ENCODE data around the gene TTC16.

The TTC16 gene

DNA sequence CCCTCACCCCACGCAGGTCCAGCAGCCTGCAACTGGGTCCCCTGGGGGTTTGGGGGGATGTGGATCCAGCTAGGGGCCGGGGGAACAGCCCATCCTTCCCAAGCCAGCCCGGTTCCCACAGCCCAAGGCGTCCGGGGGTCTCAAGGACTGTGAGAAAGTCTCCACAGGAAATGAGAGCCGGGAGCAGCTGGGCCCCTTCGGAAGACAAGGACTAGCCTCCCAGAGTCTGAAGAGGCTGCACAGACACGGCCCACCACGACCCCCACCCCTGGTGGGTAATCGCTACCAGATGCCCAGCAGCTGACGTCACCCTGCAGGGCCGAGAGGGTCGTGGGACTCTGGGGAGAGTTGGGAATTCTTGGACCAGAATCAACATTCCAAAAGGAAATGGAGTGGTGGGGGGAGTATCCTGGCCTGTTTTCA is 52.0 kb downstream of the TTC16 start:
- 0 out of 2 replicates have a peak, but pooled peaks cover 2% of the 10 kb centered on the region for H3K27me3 ChIP-seq (ENCODE audit: low read depth)
- DNase-seq (ENCODE audit: low spot score in 2 of 2) = no peak
- H3K4me1 ChIP-seq = 0 out of 2 replicates have a peak, but pooled peaks cover 5% of the 10 kb centered on the region
- H3K9me3 ChIP-seq = no peaks in the 10 kb centered on the region
- no peak overlapping the region for H3K4me3 ChIP-seq
- in situ Hi-C loops (cut with MboI; ENCODE audit: low sequenced_read_pairs) = no loop called here
- H3K36me3 ChIP-seq (replicated peaks) = no peaks in the 10 kb centered on the region

DNA sequence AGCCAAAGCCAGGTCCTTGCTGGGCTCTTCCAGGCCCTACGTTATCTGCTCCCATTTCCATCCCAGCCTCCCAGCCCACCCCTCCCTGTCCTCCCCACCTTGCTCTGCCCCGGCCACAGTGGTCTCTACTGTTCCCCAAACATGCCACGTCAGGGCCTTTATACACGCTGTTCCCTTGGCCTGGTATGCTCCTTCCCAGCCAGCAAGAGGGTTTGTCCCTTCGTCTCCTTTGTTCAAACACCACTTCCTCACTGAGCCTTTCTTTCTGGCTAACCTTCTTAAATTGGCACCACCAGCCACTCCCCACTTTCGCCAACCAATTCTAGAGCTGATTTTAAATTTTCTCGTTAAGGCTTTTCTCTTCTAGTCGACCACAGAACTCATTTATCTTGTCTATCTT is 52.8 kb downstream of the TTC16 start:
- Histone ChIP-seq H3K36me3 (replicated peaks) (no peaks in the 10 kb centered on the region), H3K4me1 (0 out of 2 replicates have a peak, but pooled peaks cover 5% of the 10 kb centered on the region), H3K27me3 (ENCODE audit: low read depth) (0 out of 2 replicates have a peak, but pooled peaks cover 2% of the 10 kb centered on the region), H3K9me3 (no peaks in the 10 kb centered on the region), H3K4me3 (no peak overlapping the region)
- no peak for DNase-seq (ENCODE audit: low spot score in 2 of 2)
- in situ Hi-C loops (cut with MboI; ENCODE audit: low sequenced_read_pairs) = no loop called here

GRCh38 chr9:127769101-127769500 is 53.2 kb downstream of the TTC16 start:
- 0 out of 2 replicates have a peak, but pooled peaks cover 5% of the 10 kb centered on the region for H3K4me1 ChIP-seq
- in situ Hi-C loops (cut with MboI; ENCODE audit: low sequenced_read_pairs) = no loop called here
- no peaks in the 10 kb centered on the region for H3K9me3 ChIP-seq
- no peak overlapping the region for H3K4me3 ChIP-seq
- no peaks in the 10 kb centered on the region for H3K27me3 ChIP-seq (ENCODE audit: low read depth)
- DNase-seq (ENCODE audit: low spot score in 2 of 2) = no peak
- H3K36me3 ChIP-seq (replicated peaks) = no peaks in the 10 kb centered on the region

- in situ Hi-C loops (cut with MboI; ENCODE audit: low sequenced_read_pairs) = no loop called here
- H3K36me3 ChIP-seq (replicated peaks) = no peaks in the 10 kb centered on the region
- H3K9me3 ChIP-seq = no peaks in the 10 kb centered on the region
- DNase-seq (ENCODE audit: low spot score in 2 of 2) = no peak
- no peak overlapping the region for H3K4me3 ChIP-seq
- H3K4me1 ChIP-seq = 0 out of 2 replicates have a peak, but pooled peaks cover 5% of the 10 kb centered on the region
- H3K27me3 ChIP-seq (ENCODE audit: low read depth) = no peaks in the 10 kb centered on the region
Measured at GRCh38 chr9:127769929-127770582, 54.2 kb downstream of the TTC16 start.

DNA sequence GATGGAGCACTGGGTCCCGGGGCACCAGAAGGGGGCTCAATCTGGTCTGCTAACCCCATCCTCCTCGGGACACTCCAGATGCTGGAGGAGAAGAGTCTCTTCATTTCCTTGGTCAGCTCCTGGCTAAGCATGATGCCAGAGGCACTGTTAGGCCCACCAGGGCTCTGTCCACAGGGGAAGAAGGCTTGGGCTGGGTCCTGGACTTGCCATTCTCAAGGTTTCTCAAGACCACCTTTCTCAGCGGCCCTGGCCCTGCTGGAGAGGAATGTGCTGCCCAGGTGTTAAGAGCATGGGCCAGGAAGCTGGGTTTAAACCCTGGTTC is 54.7 kb downstream of the TTC16 start:
- 0 out of 2 replicates have a peak, but pooled peaks cover 5% of the 10 kb centered on the region for H3K4me1 ChIP-seq

GRCh38 chr9:127770905-127771569 is 55.2 kb downstream of the TTC16 start:
- Histone ChIP-seq H3K4me1 (0 out of 2 replicates have a peak, but pooled peaks cover 5% of the 10 kb centered on the region), H3K27me3 (ENCODE audit: low read depth) (no peaks in the 10 kb centered on the region), H3K4me3 (peak overlapping the region; percentile 37), H3K9me3 (no peaks in the 10 kb centered on the region), H3K36me3 (replicated peaks) (no peaks in the 10 kb centered on the region)
- in situ Hi-C loops (cut with MboI; ENCODE audit: low sequenced_read_pairs) = no loop called here
- peak; percentile 96 to 99 for DNase-seq (ENCODE audit: low spot score in 2 of 2)

More for the DNA sequence above, 54.7 kb downstream of the TTC16 start:
- no peak overlapping the region; the same call in 1 of the 2 replicates for H3K4me3 ChIP-seq
- no peaks in the 10 kb centered on the region for H3K36me3 ChIP-seq (replicated peaks)
- DNase-seq (ENCODE audit: low spot score in 2 of 2) = no peak
- in situ Hi-C loops (cut with MboI; ENCODE audit: low sequenced_read_pairs) = no loop called here
- no peaks in the 10 kb centered on the region for H3K9me3 ChIP-seq
- no peaks in the 10 kb centered on the region for H3K27me3 ChIP-seq (ENCODE audit: low read depth)

- Histone ChIP-seq H3K9me3 (no peaks in the 10 kb centered on the region), H3K4me3 (peak overlapping the region; percentile 37), H3K36me3 (replicated peaks) (no peaks in the 10 kb centered on the region), H3K4me1 (0 out of 2 replicates have a peak, but pooled peaks cover 5% of the 10 kb centered on the region), H3K27me3 (ENCODE audit: low read depth) (no peaks in the 10 kb centered on the region)
- DNase-seq (ENCODE audit: low spot score in 2 of 2) = no peak
- in situ Hi-C loops (cut with MboI; ENCODE audit: low sequenced_read_pairs) = no loop called here
Measured at GRCh38 chr9:127771570-127772189, 55.8 kb downstream of the TTC16 start.

GRCh38 chr9:127772603-127773002 is 56.7 kb downstream of the TTC16 start:
- H3K9me3 ChIP-seq = no peaks in the 10 kb centered on the region
- no peaks in the 10 kb centered on the region for H3K27me3 ChIP-seq (ENCODE audit: low read depth)
- DNase-seq (ENCODE audit: low spot score in 2 of 2) = no peak
- no peak overlapping the region for H3K4me3 ChIP-seq
- H3K4me1 ChIP-seq = 0 out of 2 replicates have a peak, but pooled peaks cover 5% of the 10 kb centered on the region
- H3K36me3 ChIP-seq (replicated peaks) = no peaks in the 10 kb centered on the region
- in situ Hi-C loops (cut with MboI; ENCODE audit: low sequenced_read_pairs) = no loop called here

DNA sequence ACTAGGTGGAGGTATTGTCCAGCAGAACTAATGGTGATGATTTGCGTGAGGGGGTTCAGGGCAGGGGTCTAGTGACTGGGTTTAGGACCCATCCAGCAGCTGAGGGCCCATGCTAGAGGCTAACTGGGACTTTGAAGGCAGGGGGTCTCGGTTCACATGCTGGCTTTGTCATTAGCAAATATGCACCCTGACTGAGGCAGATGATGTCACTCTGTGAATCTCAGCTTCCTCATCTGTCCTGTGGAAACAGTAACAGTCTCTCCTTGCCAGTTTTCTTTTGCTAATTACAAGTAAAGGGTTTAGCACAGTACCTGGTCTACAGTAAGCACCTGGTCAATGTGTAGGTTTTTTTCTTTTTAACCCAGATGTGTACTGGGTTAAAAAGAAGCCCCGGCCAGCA is 57.4 kb downstream of the TTC16 start:
- Histone ChIP-seq H3K36me3 (replicated peaks) (no peaks in the 10 kb centered on the region), H3K4me3 (no peak overlapping the region), H3K4me1 (0 out of 2 replicates have a peak, but pooled peaks cover 5% of the 10 kb centered on the region), H3K27me3 (ENCODE audit: low read depth) (no peaks in the 10 kb centered on the region), H3K9me3 (no peaks in the 10 kb centered on the region)
- in situ Hi-C loops (cut with MboI; ENCODE audit: low sequenced_read_pairs) = no loop called here
- DNase-seq (ENCODE audit: low spot score in 2 of 2) = no peak

GRCh38 chr9:127773981-127774380 is 58.1 kb downstream of the TTC16 start:
- H3K36me3 ChIP-seq (replicated peaks) = no peaks in the 10 kb centered on the region
- no peak for DNase-seq (ENCODE audit: low spot score in 2 of 2)
- in situ Hi-C loops (cut with MboI; ENCODE audit: low sequenced_read_pairs) = no loop called here
- H3K4me3 ChIP-seq = no peak overlapping the region
- no peaks in the 10 kb centered on the region for H3K9me3 ChIP-seq
- no peaks in the 10 kb centered on the region for H3K27me3 ChIP-seq (ENCODE audit: low read depth)
- H3K4me1 ChIP-seq = 0 out of 2 replicates have a peak, but pooled peaks cover 5% of the 10 kb centered on the region

GRCh38 chr9:127776195-127776923 is 60.5 kb downstream of the TTC16 start:
- Histone ChIP-seq H3K36me3 (replicated peaks) (no peaks in the 10 kb centered on the region), H3K9me3 (no peaks in the 10 kb centered on the region), H3K27me3 (ENCODE audit: low read depth) (no peaks in the 10 kb centered on the region), H3K4me3 (no peak overlapping the region), H3K4me1 (no peaks in the 10 kb centered on the region)
- in situ Hi-C loops (cut with MboI; ENCODE audit: low sequenced_read_pairs) = no loop called here
- peak in 1 of 2 experiments; percentile 53 for DNase-seq (ENCODE audit: low spot score in 2 of 2)

GRCh38 chr9:127776924-127777289 is 61.0 kb downstream of the TTC16 start:
- in situ Hi-C loops (cut with MboI; ENCODE audit: low sequenced_read_pairs) = no loop called here
- no peaks in the 10 kb centered on the region for H3K27me3 ChIP-seq (ENCODE audit: low read depth)
- H3K36me3 ChIP-seq (replicated peaks) = no peaks in the 10 kb centered on the region
- H3K9me3 ChIP-seq = no peaks in the 10 kb centered on the region
- no peaks in the 10 kb centered on the region for H3K4me1 ChIP-seq
- DNase-seq (ENCODE audit: low spot score in 2 of 2) = no peak
- H3K4me3 ChIP-seq = no peak overlapping the region

- DNase-seq (ENCODE audit: low spot score in 2 of 2) = no peak
- Histone ChIP-seq H3K27me3 (ENCODE audit: low read depth) (no peaks in the 10 kb centered on the region), H3K4me3 (no peak overlapping the region), H3K36me3 (replicated peaks) (no peaks in the 10 kb centered on the region), H3K9me3 (no peaks in the 10 kb centered on the region), H3K4me1 (no peaks in the 10 kb centered on the region)
- in situ Hi-C loops (cut with MboI; ENCODE audit: low sequenced_read_pairs) = no loop called here
Measured at GRCh38 chr9:127777368-127777980, 61.6 kb downstream of the TTC16 start.
